ENCODE measurements around the gene LIN54. TPM values are rescaled to one million over a fixed set of nuclear protein-coding genes. Genes with fewer than 3 reads are reported as not detected.

The LIN54 gene
- total RNA-seq, 3 donors from 2014 or later: 15.6 to 16.7 (median 15.8) TPM

- Histone ChIP-seq H3K4me3 (no peak overlapping the region), H3K9me3 (no peaks in the 10 kb centered on the region), H3K4me1 (ENCODE audit: low read depth) (peaks cover 4% of the 10 kb centered on the region), H3K36me3 (ENCODE audit: low read depth) (no peaks in the 10 kb centered on the region)
- DNase-seq (no peak), ATAC-seq (peak; percentile 25)
- intact Hi-C loops (cut with DNase I, micrococcal nuclease): no loop called here
- TF ChIP-seq CTCF (IDR thresholded peaks at IDR 0.05): no peak
Observed at GRCh38 chr4:82969414-82969813, 41.2 kb downstream of the LIN54 start.

GRCh38 chr4:82968972-82969371, 41.7 kb downstream of the LIN54 start:
- no peak for TF ChIP-seq CTCF (IDR thresholded peaks at IDR 0.05)
- intact Hi-C loops (cut with DNase I, micrococcal nuclease): no loop called here
- Histone ChIP-seq H3K9me3 (no peaks in the 10 kb centered on the region), H3K4me3 (no peak overlapping the region), H3K4me1 (ENCODE audit: low read depth) (peaks cover 4% of the 10 kb centered on the region), H3K36me3 (ENCODE audit: low read depth) (no peaks in the 10 kb centered on the region)
- DNase-seq: no peak
- ATAC-seq: no peak

- DNase-seq (no peak), ATAC-seq (no peak)
- no peak for TF ChIP-seq CTCF (IDR thresholded peaks at IDR 0.05)
- Histone ChIP-seq H3K4me3 (no peak overlapping the region), H3K9me3 (no peaks in the 10 kb centered on the region), H3K36me3 (ENCODE audit: low read depth) (no peaks in the 10 kb centered on the region), H3K4me1 (ENCODE audit: low read depth) (peaks cover 4% of the 10 kb centered on the region)
- intact Hi-C loops (cut with DNase I, micrococcal nuclease): no loop called here
Observed at GRCh38 chr4:82965763-82966162, 44.9 kb downstream of the LIN54 start.

GRCh38 chr4:82957045-82957444, 53.6 kb downstream of the LIN54 start:
- Histone ChIP-seq H3K4me1 (ENCODE audit: low read depth) (no peaks in the 10 kb centered on the region), H3K36me3 (ENCODE audit: low read depth) (no peaks in the 10 kb centered on the region), H3K4me3 (no peak overlapping the region), H3K9me3 (no peaks in the 10 kb centered on the region)
- no peak for TF ChIP-seq CTCF (IDR thresholded peaks at IDR 0.05)
- intact Hi-C loops (cut with DNase I, micrococcal nuclease): no loop called here
- ATAC-seq (no peak), DNase-seq (no peak)

GRCh38 chr4:82954212-82954611, 56.4 kb downstream of the LIN54 start:
- no peak for TF ChIP-seq CTCF (IDR thresholded peaks at IDR 0.05)
- intact Hi-C loops (cut with DNase I, micrococcal nuclease): no loop called here
- H3K36me3 ChIP-seq (ENCODE audit: low read depth): no peaks in the 10 kb centered on the region
- H3K4me1 ChIP-seq (ENCODE audit: low read depth): no peaks in the 10 kb centered on the region
- no peak overlapping the region for H3K4me3 ChIP-seq
- no peaks in the 10 kb centered on the region for H3K9me3 ChIP-seq
- ATAC-seq: no peak
- DNase-seq: no peak

- DNase-seq (no peak), ATAC-seq (no peak)
- H3K36me3 ChIP-seq (ENCODE audit: low read depth): no peaks in the 10 kb centered on the region
- H3K4me3 ChIP-seq: no peak overlapping the region
- H3K9me3 ChIP-seq: no peaks in the 10 kb centered on the region
- TF ChIP-seq CTCF (IDR thresholded peaks at IDR 0.05): no peak
- intact Hi-C loops (cut with DNase I, micrococcal nuclease): no loop called here
- no peaks in the 10 kb centered on the region for H3K4me1 ChIP-seq (ENCODE audit: low read depth)
Observed at GRCh38 chr4:82951196-82951595, 59.4 kb downstream of the LIN54 start.

Measured in mucosa of descending colon (tissue), 3 donors.